HG03066 (cell line): ENCODE data around the gene RFC5.

Experiments
- ATAC-seq: cut with Tn5 transposase; IDR thresholded peaks from one replicate; pipeline ENCODE4 v1.9.1; 2021; ENCODE audit warnings: low read depth; ENCODE audit not compliant: unreplicated experiment

Gene RFC5

DNA sequence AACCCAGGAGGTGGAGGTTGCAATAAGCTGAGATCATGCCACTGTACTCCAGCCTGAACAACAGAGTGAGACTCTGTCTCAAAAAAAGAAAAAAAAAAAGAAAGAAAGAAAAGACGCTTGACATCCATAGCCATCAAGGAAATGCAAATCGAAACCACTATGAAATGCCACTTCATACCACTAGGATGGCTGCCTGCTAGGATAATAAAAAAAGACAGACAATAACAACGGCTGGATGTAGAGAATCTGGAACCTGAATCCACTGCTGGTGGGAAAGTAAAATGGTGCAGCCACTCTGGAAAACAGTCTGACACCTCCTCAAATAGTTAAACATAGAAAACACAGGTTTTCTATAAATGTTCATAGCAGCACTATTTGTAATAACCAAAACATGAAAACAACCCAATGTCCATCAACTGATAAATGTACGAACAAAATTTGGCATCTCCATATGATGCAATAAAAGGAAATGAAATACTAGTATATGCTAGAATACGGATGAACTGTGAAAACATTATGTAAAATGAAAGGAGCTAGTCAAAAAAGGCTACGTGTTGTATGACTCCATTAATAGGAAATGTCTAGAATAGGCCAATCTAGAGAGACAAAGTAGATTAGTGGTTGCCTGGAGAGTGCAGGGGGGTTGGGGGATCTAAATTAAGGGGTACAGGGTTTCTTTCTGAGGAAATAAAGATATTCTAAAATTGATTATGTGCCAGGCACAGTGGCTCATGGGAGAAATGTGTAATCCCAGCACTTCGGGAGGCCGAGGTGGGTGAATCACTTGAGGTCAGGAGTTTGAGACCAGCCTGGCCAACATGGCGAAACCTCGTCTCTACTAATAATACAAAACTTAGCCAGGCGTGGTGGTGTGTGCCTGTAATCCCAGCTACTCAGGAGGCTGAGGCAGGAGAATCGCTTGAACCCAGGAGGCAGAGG, 34.7 kb downstream of the RFC5 start:
- ATAC-seq, result no peak

DNA sequence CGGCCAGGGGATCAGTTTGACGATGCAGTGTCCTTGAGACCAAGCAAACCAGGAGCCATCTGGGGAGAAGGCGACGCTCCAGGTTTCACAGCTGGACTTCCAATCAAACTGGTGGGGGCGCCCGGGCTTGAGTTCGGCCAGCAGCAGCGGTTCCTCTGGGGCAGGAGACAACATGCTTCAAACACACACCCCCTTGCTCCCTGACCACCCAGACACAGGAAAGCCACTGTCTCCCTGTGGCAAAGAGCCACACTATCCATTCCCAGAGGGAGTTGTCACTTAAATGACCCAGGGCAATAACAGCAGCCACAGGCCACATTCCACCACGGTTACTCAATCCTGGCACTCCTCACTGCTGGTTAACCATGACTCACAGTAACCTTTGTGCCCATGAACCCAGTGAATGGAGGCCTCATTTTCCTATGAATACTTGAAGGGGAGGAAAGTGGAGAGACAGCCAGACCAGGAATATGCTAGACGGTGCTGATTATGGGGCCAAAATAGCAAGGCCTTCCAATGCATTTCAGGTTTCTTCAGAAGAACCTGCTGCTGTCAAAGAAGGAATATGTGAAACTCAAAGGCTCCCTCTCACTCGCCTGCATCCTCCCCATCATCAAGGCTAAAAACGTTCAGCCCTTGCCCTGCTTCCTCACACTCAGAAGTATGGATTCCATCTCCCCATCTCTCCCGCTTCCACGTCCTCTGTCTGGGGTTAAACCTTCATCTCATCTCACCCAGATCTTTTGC, 36.0 kb downstream of the RFC5 start:
- ATAC-seq, result no peak

DNA sequence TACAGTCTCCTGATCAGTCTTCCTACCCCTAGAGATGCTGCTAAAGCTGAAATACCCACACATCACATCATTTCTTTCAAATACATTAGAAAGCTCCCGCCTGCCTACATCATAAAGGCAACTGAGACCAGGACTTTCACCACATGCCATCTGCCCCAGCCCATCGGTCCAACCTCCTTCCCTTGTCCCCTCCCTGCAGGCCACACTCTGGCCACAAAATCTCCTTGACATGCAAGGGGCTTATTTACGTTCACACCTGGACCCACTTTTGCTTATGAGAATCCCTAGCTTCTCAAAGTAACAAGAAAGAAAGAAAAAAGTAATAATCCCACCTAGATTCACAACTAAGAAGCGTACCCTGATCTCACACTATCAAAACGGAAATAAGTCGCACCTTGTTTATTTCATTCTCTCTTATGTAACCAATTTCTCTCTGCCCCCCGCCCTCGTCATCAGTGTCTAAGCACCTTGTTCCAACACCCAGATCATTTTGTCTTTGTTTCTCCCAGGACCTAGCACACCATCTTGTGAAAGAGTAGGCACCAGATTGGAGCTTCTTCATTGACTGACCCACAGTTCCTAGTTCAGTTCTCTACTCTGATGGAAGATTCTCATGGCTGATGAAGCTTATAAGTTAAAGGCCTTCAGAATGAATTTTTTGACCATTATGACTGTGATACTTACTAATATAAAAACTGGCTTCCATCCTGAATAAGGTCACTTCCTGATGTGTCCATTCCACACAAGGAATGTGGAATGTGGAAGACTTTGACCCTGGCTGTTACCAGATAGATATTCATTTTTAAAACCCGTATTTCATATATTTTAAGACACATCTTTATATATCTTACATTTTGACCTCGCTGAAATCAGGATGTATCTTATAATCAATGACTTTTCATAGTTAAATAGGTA, 36.8 kb downstream of the RFC5 start:
- ATAC-seq, result no peak

DNA sequence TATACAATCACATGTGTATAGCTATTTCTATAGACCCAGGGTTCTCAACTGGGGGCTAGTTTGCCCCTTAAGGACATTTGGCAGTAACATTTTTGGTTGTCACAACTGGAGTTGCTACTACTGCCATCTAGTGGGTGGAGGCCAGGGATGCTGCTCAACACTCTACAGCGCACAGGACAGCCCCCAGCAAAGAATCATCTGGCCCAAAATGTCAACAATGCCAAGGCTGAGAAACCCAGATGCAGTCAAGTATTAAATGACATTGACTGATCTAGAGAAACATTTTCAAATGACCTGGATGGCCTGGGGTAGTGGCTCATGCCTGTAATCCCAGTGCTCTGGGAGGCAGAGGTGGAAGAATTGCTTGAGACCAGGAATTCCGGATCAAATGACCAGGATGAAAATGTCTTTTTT, 38.6 kb downstream of the RFC5 start:
- ATAC-seq, result peak; percentile 72

DNA sequence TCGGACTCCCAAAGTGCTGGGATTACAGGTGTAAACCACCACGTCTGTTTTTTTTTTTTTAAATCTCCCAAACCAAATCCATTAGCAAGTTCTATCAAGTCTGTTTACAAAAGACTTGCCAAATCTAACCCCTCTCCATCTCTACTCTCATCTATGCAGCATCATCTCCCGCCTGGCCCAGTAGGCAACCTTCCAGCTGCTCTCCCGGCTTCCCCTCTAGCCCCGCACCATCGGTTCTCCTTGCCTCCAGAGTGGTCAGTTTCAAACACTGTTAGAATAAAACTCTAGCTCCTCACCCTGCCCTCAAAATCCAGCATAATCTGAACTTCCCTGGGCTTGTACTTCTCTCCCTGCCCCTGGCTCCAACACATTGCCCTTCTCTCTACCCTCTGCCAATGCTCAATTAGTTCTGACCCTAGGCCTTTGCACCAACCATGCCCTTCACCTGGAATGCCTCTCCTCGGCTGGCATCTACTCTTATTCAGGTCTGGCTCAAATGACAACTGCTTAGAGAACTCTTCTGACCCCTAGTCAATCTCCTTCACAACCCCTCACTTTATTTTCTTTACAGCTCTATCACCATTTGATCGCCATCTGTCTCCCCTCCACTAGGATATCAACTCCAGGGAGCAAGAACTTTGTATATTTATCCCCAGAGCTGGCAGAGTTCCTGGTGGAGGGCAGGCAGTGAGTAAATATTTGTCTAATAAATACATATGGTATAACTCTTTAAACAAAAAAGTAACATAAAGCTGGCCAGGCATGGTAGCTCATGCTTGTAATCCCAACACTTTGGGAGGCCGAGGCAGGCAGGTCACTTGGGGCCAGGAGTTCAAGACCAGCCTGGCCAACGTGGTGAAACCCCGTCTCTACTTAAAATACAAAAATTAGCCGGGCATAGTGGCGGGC, 39.6 kb downstream of the RFC5 start:
- no peak for ATAC-seq

DNA sequence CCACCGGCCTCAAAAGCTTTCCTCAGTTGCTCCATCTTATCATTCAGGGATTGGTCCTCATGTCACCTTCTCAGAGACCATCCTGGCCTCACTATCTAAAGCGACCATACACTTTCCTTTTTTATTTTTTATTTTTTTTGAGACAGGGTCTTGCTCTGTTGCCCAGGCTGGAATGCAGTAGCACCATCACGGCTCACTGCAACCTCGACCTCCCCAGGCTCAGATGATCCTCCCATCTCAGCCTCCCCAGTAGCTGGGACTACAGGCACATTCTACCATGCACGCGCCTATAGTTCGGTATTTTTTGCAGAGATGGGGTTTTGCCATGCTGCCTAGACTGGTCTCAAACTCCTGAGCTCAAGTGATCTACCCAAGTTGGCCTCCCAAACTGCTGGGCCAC, 41.7 kb downstream of the RFC5 start:
- ATAC-seq, result no peak

DNA sequence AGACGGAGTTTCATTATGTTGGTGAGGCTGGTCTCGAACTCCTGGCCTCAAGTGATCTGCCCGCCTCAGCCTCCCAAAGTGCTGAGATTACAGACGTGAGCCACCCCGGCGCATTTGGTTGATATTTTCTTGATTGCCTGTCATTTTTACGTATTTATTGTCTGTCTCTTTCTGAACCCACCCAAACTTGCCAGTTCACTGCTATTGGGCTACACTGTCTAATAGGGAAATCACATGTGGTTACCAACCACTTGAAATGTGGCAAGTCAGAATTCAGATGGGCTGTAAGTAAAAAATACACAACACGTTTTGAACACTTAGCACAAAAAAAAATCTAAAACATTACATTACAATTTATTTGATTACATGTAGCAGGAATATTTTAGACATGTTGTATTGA, 42.4 kb downstream of the RFC5 start:
- no peak for ATAC-seq

DNA sequence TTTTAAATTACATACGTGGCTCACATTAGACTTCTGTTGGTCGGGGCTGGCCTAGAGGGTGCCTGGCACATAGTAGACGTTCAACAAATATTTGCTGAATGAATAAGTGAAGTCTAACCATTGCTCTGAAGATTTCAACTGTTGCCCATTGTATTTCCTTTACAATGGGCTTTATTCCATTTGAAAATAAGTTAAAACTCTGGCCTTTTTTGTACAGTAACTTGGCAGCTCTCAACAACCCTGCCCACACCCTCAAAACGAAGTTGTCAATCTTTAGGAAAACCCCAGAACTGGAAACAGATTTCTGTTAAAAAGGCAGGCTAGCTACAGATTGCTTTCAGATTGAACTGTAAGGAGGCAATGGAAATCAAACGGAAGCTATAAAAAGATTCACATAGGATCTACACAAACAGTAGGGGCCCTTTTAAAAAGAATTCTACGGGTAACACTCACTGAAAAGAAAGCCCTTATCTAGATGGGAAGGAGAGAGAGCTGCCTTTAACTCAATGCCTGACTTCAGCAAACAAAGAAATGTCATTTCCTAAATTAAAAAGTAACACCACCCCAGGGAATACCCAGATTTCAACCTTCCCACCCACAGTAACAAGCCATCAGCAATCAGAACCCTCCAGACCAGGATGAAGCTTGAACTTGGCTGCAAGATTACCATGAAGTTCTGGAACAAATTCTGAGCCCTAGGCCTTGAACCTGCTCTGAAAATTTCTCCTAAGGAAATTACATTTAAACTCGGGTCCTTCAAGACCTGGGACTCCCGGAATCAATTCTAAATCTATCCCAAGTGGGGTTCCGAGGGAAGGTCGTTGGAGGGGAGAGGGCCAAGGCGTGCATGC, 43.1 kb downstream of the RFC5 start:
- ATAC-seq, result no peak

DNA sequence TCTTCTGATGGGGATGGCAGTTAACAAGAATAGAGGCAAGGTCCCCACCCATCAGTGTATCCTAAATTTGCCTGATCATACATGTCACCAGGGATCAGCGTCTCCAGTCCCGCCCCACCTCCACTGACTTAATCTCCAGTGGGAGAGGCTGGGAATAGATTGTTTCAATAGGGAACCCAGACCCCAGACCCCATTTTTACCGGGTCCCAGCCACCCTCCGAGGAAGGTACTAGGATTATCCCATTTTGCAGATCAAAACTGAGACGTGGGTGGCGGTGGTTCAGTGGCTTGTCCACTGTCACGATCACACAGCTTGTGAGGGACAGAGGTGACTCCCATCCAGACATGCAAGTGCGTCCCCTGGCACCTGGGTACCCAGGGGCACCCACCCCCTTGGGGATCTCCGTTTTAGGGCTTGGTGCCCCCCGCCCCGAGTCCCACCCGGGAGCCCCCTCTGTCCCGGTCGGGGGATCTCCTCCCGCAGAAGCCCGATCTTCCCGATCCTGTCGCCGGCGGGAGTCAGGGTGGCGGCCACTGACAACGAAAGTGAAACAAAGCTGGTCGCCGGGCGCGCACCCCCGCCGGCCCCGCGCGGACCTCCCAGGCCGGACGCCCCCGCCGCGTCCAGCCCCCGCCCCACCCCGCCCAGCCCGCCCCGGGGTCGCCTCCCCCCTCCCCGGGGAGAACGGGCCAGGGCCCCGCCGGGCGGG, 44.0 kb downstream of the RFC5 start:
- no peak for ATAC-seq

DNA sequence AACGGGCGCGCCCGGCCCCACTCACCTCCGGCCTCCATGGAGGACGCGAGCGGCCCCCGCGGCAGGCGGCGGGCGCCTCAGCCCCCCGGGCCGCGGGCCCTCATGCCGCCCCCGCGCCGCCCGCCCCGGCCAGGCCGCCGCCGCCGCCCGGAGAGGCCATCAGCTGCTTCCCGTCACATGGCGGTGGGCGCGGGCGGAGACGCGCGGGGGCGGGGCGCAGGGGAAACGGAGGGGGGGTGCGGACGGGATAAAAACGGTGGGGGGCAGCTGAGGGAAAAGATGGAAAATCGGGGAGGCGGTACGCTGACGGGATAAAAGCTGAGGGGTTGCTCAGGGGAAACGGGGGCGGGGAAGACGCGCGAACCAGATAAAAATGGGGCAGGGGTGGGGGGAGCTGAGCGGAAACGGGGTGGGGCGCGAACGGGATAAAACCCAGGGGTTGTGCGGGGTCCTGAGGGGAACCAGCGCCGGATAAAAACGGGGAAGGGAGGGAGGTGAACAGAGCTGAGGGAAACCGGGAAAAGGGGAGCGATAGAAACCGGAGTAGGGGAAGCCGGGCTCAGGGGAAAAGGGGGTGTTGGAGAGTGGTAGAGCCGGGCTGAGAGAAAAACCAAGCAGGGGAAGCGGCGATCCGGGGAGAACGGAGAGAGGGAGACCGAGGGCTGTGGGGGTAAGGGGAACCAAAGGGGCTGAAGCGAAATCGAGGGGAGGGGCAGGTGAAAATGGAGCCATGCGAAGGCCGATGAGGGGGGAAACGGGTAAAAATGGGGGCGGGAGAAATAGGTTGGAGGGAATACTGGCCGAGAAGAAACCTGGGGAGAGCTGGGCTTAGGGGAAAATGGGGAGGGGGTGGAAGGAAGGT, 44.7 kb downstream of the RFC5 start, which contains the start of gene WSB2:
Gene WSB2, minus strand, starts transcription at position 169 of the 862 bp plus-strand sequence. Its CDS starts 131 bp downstream, at position 38.
- no peak for ATAC-seq

DNA sequence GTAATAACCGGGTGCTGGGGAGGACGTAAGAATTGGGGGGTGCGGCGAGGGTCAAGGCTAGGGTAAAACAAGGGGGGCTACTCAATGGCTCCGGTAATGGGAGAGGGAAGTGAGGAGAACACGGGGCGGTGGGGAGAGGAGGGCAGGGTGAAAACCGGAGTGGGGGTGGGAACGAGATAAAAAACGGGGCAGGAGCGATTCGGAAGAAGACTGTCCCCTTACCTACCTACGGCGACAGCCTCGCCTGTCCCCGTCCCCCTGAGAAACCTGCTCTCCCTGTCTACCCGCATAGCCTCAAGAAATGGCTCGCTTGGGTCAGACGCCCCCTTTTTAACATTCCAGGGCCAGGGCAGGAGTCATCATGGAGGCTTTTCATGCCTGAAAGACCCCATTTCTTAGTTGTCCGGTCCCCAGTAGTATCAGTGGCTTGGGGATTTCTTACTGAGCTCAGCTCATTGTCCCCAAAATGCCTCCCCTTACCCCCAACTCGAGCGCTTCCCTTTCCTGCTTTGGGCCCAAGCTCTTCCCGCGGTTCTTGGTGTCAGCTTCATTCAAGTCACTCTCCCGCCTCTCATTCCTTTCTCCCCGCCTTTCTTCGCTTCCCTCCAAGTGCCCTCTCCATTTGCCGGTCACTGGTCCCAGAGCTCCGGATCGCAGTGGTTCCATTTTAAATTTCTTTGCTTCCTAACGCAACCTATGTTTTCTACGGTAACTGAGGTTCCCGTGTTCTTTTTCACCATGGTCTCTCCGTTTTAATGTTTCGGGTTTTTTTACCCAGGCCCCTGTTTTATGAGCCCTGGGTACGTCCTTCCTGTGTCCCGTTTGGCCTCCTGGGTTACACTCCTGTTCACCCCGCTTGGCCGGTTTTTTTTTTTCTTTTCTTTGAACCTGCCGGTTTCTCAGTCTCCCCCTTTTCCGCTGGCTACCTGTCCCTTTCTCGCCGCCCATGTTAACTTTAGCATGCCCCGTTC, 45.7 kb downstream of the RFC5 start:
- ATAC-seq, result no peak

DNA sequence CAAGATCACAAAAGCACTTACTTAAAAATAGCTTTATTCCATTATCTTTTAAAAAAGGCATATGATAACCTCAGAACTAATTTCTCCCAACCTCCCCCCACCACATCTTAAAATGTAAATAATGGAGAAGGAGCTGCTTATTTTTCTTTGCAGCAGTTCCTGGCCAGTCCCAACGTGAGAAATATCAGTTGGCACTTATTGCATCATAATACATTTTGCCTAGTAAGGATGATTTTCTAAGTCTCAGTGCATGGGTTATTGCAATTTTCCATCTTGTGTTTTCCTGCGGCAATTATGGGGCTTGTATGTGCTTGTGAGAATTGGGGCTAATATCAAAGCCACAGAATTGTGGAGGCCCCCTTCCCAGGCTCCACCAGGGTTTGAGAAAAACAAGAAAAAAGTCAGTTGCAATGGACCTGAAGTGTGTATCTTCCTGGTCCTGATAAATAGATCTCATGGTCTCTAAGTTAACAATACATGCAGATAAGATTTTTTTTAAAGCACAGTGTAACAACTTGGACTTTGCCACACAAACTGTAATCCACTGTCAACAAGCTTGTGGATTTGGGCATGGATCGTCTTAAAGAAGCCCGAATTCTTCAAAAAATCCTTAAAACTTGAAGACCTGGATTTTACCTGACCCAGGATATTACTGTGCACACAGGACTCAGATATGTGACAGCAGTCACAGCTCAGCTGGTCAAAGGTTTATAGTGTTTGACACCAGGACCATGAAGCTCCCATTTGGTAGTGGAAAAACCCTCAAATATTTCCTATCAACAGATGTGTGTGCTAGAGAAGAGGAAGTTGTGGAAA, 47.3 kb downstream of the RFC5 start:
- no peak for ATAC-seq

DNA sequence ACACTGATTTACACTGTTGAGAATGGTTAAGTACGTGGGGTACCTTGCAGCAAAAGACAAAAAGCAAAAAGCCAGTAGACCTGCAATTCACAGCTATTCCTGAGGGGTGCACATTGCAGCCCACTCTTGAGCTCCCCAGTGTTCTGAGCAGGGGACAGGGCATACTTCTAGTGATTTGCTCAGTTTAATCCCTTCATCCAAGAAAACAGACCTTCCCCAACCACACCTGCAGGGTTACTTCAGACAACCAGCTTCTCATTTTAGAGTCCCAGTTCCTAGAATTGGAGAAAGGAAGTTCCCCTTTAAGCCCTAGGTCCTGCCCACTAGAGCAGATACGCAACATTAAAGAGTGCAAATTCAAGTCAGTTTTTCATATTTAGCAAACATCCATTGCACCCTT, 48.1 kb downstream of the RFC5 start:
- ATAC-seq, result peak; percentile 37

DNA sequence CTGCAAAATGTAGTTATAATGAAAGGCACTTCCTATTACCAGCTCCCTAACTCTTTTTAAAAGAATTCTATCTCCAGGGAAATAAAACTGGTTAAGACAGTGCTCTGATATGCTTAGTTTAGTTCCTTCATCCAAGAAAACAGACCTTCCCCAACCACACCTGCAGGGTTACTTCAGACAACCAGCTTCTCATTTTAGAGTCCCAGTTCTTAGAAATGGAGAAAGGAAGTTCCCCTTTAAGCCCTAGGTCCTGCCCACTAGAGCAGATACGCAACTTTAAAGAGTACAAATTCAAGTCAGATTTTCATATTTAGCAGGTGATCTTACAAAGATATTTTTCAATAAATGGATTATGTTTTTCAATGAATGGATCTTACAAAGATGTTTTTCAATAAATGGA, 48.9 kb downstream of the RFC5 start:
- ATAC-seq, result no peak

DNA sequence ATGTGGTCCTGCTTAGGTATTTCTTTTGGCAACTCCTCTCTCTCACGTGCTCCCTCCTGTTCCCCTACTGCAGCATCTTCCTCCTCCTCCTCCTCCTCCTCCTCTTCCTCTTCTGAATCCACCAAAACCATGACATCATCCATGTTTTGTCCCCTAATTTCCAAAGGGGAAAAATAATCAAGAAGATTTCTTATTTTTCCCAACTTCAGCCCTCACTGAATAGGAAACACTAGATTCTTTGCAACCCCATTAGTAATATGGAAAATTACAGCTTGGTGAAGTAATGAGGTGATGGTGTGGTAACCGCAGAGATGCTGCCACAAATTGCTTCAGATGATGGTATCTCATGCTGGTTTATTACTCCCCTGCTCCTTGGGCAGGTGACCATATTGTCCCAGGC, 51.9 kb downstream of the RFC5 start:
- no peak for ATAC-seq
